Psoas muscle (tissue), 8 donors: ENCODE results near the gene CCDC169. TPM values are rescaled to one million over a fixed set of nuclear protein-coding genes. Genes with fewer than 3 reads are reported as not detected.
"Not testable (repeated sequence)": the region's sequence is repeated elsewhere in the genome, so short reads cannot be mapped to it uniquely, and the experiment has no call there.

Experiments used
- ATAC-seq, 4 donors: fragments of 200-7000 bp; cut with Tn5 transposase; one replicate each; pipeline ENCODE4 v1.9.1; 2020; ENCODE audit warnings: moderate library complexity in 3 of 4, mild to moderate bottlenecking in 2 of 4
- DNase-seq, 2 donors: peaks; one replicate each; pipeline ENCODE4 v3.0.0-alpha.2; 2020
- H3K27ac ChIP-seq: fragments of 200-600 bp; one replicate; pipeline ENCODE4 v1.8.0; 2022
- H3K27me3 ChIP-seq, 3 donors: fragments of 200-600 bp in 1 of 3; one replicate each; pipeline versions ENCODE4 v1.6.1 to v1.8.0; 2013 to 2022; ENCODE audit warnings: low read length in 2 of 3, mild to moderate bottlenecking in 2 of 3, moderate library complexity in 1 of 3; ENCODE audit not compliant: insufficient read depth in 3 of 3
- H3K36me3 ChIP-seq, 2 donors: fragments of 200-600 bp in 1 of 2; one replicate each; pipeline versions ENCODE4 v1.6.1 to v1.8.0; 2013 to 2022; ENCODE audit warnings: low read depth in 1 of 2, mild to moderate bottlenecking in 1 of 2, moderate library complexity in 1 of 2; ENCODE audit not compliant: insufficient read depth in 1 of 2
- H3K4me1 ChIP-seq: fragments of 200-600 bp; one replicate; pipeline ENCODE4 v1.8.0; 2022
- H3K4me3 ChIP-seq: fragments of 200-600 bp; one replicate; pipeline ENCODE4 v1.8.0; 2022; ENCODE audit warnings: mild to moderate bottlenecking
- H3K9me3 ChIP-seq: fragments of 200-600 bp; one replicate; pipeline ENCODE4 v1.8.0; 2022
- CTCF ChIP-seq: fragments of 200-600 bp; IDR thresholded peaks from one replicate; pipeline ENCODE4 v1.8.0; 2022; ENCODE audit warnings: antibody characterized with exemption
- WGBS, 3 donors: extraction: QIAGEN DNeasy Blood & Tissue Kit; methylation state at CpG; one replicate each; pipeline versions ENCODE4 v1.1.6 to v1.1.7; 2013; 5-methylcytosine and 5-hydroxymethylcytosine counted together
- intact Hi-C, 2 donors: fragments of 100-400 bp; cut with DNase I; formaldehyde crosslinking; loops; one replicate each; pipeline versions ENCODE4 v1.11.0 to v1.14.2; 2022
- polyA plus RNA-seq, 3 donors: library from polyadenylated mRNA; stranded (reverse); fragments of 200-250 nt; gene quantifications; one replicate each; pipeline ENCODE4 v1.2.3, GENCODE V29; 2013
- total RNA-seq, 4 donors: library from RNA; stranded (reverse); fragmentation: NEBNext Ultra II Directional in 2 of 4; extraction: Animal tissue kit (Norgen Biotek cat#: 25700) in 2 of 4; gene quantifications; one replicate each; pipeline versions ENCODE4 v1.2.1 to v1.2.4, GENCODE V29; 2021 to 2023
- donor health status: healthy with polysubstance abuse.
- donor health status: DM: no; HTN: no; CAD: no; lungs with moderate emphysema.
- donor health status: Bipolar disorder and iron deficiency.
- donor health status: healthy.
- donor health status: DM: yes; HTN: yes; CAD: no.
- donor health status: DM: no; HTN: no; CAD: no.
- donor health status: DM: no; HTN: no; CAD: no.
- donor health status: DM: yes; HTN: yes; CAD: no.

Gene CCDC169
- total and polyA plus RNA-seq, 7 donors: 0.17 to 3.5 (median 0.49) TPM; not detected in 1

GRCh38 chr13:36339600-36340155, 42.1 kb upstream of the CCDC169 start:
- 84 to 90% (median 88%) methylated on average over 4 of the region's 4 CpGs for WGBS, 3 donors
- Histone ChIP-seq H3K27me3 (no peaks in the 10 kb centered on the region), H3K4me1 (peaks cover 40% of the 10 kb centered on the region), H3K36me3 (peaks cover 0 to 9% of the 10 kb centered on the region in 2 donors), H3K27ac (no peak overlapping the region), H3K9me3 (no peaks in the 10 kb centered on the region), H3K4me3 (no peak overlapping the region)
- intact Hi-C loops: no loop called here
- ATAC-seq (no peak), DNase-seq (no peak)
- no peak for TF ChIP-seq CTCF

DNA sequence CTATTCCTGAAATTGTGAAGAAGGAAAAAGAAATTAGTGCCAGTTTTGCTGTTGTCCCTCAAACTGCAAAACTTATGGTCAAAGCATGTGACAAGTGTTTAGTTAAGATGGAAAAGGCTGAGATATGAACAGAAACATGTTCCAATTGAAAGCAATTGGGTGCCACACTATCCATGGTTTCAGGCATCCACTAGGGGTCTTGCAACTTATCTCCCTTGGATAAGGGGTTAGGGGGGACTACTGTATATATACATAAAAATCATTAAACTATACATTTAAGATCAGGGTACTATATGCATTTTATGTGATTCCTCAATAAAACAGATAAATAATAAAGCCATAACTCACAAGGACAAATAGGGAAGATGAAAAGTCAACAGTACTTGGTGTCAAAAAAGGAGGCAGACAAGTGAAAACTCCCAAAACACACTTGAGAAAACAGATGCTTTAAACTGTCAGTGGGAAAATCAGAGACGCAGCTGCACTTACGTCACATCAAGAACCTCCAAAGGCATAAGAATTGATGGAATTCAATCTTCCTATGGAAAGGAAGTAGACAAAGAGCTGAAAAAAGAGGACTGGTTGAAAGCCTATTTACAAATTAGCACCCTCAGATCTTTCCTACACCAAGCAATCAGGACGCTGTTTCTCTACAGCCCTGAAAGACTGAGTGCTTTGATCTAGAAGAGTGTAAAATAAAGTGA, 40.5 kb upstream of the CCDC169 start:
- no peak for TF ChIP-seq CTCF
- peaks cover 45% of the 10 kb centered on the region for H3K4me1 ChIP-seq
- H3K27me3 ChIP-seq: no peaks in the 10 kb centered on the region
- DNase-seq: no peak
- 62 to 64% (median 64%) methylated on average over 3 of the region's 3 CpGs for WGBS, 3 donors
- ATAC-seq: no peak
- H3K9me3 ChIP-seq: no peaks in the 10 kb centered on the region
- H3K36me3 ChIP-seq: peaks cover 0 to 13% of the 10 kb centered on the region in 2 donors
- intact Hi-C loops: no loop called here
- H3K4me3 ChIP-seq: no peak overlapping the region
- no peak overlapping the region for H3K27ac ChIP-seq

DNA sequence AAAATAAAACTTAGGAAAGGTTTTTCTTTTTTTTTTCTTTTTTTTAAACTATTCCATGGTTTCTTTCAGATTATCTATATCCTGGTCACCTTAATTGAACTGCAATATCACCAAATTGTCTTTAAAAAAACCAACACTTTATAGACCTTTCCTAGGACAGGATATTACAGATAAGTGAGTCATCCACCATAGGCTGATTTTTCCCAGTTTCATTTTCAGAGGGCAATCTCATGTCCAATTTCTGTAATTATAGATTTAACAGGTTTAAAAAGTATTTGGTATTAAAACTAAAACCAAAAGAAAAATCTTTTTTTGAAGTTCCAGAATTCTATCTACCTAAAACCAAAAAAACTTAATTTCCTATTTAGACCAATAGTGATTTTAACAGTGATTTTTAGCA, 35.4 kb upstream of the CCDC169 start:
- H3K4me1 ChIP-seq: peaks cover 31% of the 10 kb centered on the region
- peaks cover 4 to 49% of the 10 kb centered on the region in 2 donors for H3K36me3 ChIP-seq
- no peak overlapping the region for H3K27ac ChIP-seq
- intact Hi-C loops: no loop called here
- ATAC-seq (no peak), DNase-seq (no peak)
- no peak for TF ChIP-seq CTCF
- peak overlapping the region; percentile 2 for H3K4me3 ChIP-seq
- no peaks in the 10 kb centered on the region for H3K9me3 ChIP-seq
- H3K27me3 ChIP-seq: no peaks in the 10 kb centered on the region

DNA sequence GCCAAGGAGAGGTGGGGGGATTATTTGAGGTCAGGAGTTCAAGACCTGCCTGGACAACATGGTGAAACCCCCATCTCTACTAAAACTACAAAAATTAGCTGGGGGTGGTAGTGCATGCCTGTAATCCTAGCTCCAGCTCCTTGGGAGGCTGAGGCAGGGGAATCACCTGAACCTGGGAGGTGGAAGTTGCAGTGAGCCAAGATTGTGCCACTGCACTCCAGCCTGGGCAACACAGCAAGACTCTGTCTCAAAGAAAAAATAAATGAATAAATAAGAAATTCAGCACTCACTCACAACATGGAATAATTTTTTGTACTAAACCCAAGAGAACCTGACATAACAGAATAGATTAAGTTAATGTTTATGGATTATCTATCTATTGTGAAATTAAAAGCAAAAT, 34.6 kb upstream of the CCDC169 start:
- intact Hi-C loops: not testable (repeated sequence)
- peaks cover 31% of the 10 kb centered on the region for H3K4me1 ChIP-seq

DNA sequence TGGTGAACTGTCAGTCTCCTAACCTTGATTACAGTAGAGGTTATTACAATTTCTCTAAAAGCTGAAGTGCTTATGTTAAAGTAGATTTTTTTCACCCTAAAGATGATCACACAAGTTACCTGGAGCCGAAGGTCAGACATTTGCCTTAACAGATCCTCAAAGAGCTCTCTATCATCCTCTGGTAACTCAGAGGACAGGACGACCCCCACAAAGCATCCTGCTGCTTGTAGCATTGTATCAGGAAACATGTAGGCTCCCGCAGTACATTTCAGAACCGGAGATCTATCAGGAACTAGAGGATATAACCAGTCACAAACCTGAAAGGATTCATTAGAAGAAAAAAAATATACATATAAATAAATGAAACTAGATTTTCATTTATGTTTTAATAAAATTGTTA, 33.7 kb upstream of the CCDC169 start:
- H3K9me3 ChIP-seq: no peaks in the 10 kb centered on the region
- TF ChIP-seq CTCF: no peak
- H3K27me3 ChIP-seq: no peaks in the 10 kb centered on the region
- ATAC-seq (no peak), DNase-seq (no peak)
- intact Hi-C loops: no loop called here
- no peak overlapping the region for H3K4me3 ChIP-seq
- 77 to 80% (median 78%) methylated on average over 4 of the region's 4 CpGs for WGBS, 3 donors
- H3K36me3 ChIP-seq: peaks cover 4 to 66% of the 10 kb centered on the region in 2 donors
- H3K27ac ChIP-seq: no peak overlapping the region
- H3K4me1 ChIP-seq: peaks cover 24% of the 10 kb centered on the region

More for the DNA sequence above, 34.6 kb upstream of the CCDC169 start:
- not testable (repeated sequence) for ATAC-seq, DNase-seq, H3K4me3 ChIP-seq, H3K27ac ChIP-seq, H3K27me3 ChIP-seq, H3K9me3 ChIP-seq
- peaks cover 4 to 56% of the 10 kb centered on the region in 2 donors for H3K36me3 ChIP-seq
